ENCODE measurements around the gene KCNAB2.

The KCNAB2 gene

GRCh38 chr1:6052543-6053205, 7.0 kb downstream of the KCNAB2 start:
- in situ Hi-C loops (cut with MboI; ENCODE audit: low pct_unique_long_range_greater_than_20kb, low sequenced_read_pairs, unreplicated experiment) = no loop called here
- TF ChIP-seq, protein P1, sequence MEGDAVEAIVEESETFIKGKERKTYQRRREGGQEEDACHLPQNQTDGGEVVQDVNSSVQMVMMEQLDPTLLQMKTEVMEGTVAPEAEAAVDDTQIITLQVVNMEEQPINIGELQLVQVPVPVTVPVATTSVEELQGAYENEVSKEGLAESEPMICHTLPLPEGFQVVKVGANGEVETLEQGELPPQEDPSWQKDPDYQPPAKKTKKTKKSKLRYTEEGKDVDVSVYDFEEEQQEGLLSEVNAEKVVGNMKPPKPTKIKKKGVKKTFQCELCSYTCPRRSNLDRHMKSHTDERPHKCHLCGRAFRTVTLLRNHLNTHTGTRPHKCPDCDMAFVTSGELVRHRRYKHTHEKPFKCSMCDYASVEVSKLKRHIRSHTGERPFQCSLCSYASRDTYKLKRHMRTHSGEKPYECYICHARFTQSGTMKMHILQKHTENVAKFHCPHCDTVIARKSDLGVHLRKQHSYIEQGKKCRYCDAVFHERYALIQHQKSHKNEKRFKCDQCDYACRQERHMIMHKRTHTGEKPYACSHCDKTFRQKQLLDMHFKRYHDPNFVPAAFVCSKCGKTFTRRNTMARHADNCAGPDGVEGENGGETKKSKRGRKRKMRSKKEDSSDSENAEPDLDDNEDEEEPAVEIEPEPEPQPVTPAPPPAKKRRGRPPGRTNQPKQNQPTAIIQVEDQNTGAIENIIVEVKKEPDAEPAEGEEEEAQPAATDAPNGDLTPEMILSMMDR (IDR thresholded peaks at IDR 0.05; ENCODE audit: extremely low read depth, insufficient read depth, missing control alignments) = peak; percentile 21
- DNase-seq (ENCODE audit: low spot score) = peak; percentile 70

DNA sequence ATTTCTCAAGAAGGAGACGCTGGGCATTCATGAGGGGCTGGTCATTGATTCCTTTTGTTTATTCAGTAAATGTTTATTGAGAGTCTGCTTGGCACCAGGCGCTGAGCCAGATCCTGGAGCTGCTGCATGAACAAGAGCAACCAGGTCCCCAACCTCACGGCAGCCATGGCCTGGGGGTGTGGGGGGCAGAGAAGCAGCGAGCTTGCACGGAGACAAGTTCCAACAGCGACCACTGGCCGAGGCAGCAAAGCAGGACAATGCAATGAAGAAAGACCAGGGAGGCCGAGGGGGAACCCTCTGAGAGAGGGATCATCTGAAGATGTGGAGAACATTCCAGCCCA, 7.5 kb downstream of the KCNAB2 start:
- TF ChIP-seq, protein P1 (IDR thresholded peaks at IDR 0.05; ENCODE audit: extremely low read depth, insufficient read depth, missing control alignments) = no peak
- in situ Hi-C loops (cut with MboI; ENCODE audit: low pct_unique_long_range_greater_than_20kb, low sequenced_read_pairs, unreplicated experiment) = no loop called here
- DNase-seq (ENCODE audit: low spot score) = no peak

DNA sequence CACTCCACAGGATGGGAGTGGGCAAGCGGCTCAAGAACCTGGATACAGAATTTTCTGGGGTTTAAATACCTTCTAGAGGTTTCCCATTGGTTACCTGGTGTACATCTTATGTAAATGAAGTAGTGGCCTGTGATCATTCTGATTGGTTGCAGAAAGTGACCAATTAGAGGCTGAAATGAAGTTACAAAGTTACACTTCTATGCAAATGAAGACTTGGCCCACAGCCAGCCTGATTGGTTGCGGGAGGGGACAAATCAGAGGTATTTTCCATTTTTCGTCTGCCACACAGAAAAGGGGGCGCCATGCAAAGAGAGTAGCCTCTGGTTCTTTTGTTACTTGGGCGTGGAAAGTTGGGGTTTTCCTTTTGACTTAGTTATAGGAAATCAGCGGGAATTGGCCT, 8.9 kb downstream of the KCNAB2 start:
- in situ Hi-C loops (cut with MboI; ENCODE audit: low pct_unique_long_range_greater_than_20kb, low sequenced_read_pairs, unreplicated experiment) = no loop called here
- no peak for DNase-seq (ENCODE audit: low spot score)
- TF ChIP-seq, protein P1 (IDR thresholded peaks at IDR 0.05; ENCODE audit: extremely low read depth, insufficient read depth, missing control alignments) = no peak

- TF ChIP-seq, protein P1 (IDR thresholded peaks at IDR 0.05; ENCODE audit: extremely low read depth, insufficient read depth, missing control alignments) = no peak
- in situ Hi-C loops (cut with MboI; ENCODE audit: low pct_unique_long_range_greater_than_20kb, low sequenced_read_pairs, unreplicated experiment) = no loop called here
- DNase-seq (ENCODE audit: low spot score) = no peak
Measured at GRCh38 chr1:6056572-6056948, 10.9 kb downstream of the KCNAB2 start.

GRCh38 chr1:6057170-6057845, 11.6 kb downstream of the KCNAB2 start:
- DNase-seq (ENCODE audit: low spot score) = no peak
- TF ChIP-seq, protein P1 (IDR thresholded peaks at IDR 0.05; ENCODE audit: extremely low read depth, insufficient read depth, missing control alignments) = no peak
- in situ Hi-C loops (cut with MboI; ENCODE audit: low pct_unique_long_range_greater_than_20kb, low sequenced_read_pairs, unreplicated experiment) = no loop called here

DNA sequence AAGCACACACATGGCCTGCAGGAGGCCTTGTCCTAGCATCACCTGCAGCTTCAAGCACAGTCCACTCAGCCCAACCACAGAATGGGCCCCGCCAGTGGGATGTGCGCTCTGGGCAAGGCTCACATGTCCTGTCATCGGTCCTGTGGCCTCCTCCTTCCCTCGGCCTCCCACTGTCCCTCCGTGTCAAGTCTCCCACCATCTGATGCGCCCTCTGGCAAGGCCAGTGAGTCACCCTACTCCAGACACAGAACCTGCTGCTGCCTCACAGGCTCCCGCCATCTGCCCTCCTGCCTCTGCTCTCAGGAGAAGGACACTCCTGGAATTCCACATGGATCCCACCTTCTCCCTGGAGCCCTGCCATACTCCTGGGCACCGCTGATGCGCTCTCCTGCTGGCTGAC, 14.2 kb downstream of the KCNAB2 start:
- TF ChIP-seq, protein P1 (IDR thresholded peaks at IDR 0.05; ENCODE audit: extremely low read depth, insufficient read depth, missing control alignments) = no peak
- DNase-seq (ENCODE audit: low spot score) = no peak
- in situ Hi-C loops (cut with MboI; ENCODE audit: low pct_unique_long_range_greater_than_20kb, low sequenced_read_pairs, unreplicated experiment) = no loop called here
